ENCODE data around the gene ANK2.

ANK2 gene

GRCh38 chr4:113405874-113406722 is 356.6 kb downstream of the ANK2 start:
- DNase-seq: no peak

GRCh38 chr4:113406723-113407016 is 357.2 kb downstream of the ANK2 start:
- no peak for DNase-seq

- no peak for DNase-seq
Observed at GRCh38 chr4:113407409-113407808, 358.0 kb downstream of the ANK2 start.

GRCh38 chr4:113409181-113409580 is 359.7 kb downstream of the ANK2 start:
- no peak for DNase-seq

GRCh38 chr4:113410686-113411085 is 361.2 kb downstream of the ANK2 start:
- DNase-seq: no peak

- DNase-seq: no peak
Observed at GRCh38 chr4:113411496-113411938, 362.1 kb downstream of the ANK2 start.

- DNase-seq: no peak
Observed at GRCh38 chr4:113419631-113420030, 370.2 kb downstream of the ANK2 start.

GRCh38 chr4:113420938-113421337 is 371.5 kb downstream of the ANK2 start:
- DNase-seq: no peak

GRCh38 chr4:113423631-113424030 is 374.2 kb downstream of the ANK2 start:
- DNase-seq: no peak

GRCh38 chr4:113433116-113433515 is 383.7 kb downstream of the ANK2 start:
- no peak for DNase-seq

All from NCI-H1048 (cell line).